ENCODE measurements around the gene ZMYND11.

ZMYND11 gene

GRCh38 chr10:235915-236314 lies 100.7 kb downstream of the ZMYND11 start:
- no peaks in the 10 kb centered on the region for H3K9me2 ChIP-seq (replicated peaks; ENCODE audit: control insufficient read depth, low read length)
- no peaks in the 10 kb centered on the region for H3F3A ChIP-seq (ENCODE audit: control insufficient read depth, insufficient read depth)
- peaks cover 24% of the 10 kb centered on the region for H3K4me1 ChIP-seq (ENCODE audit: control insufficient read depth, low read length)
- no peaks in the 10 kb centered on the region for H3K9me3 ChIP-seq (ENCODE audit: control insufficient read depth, insufficient read depth, low read length)
- no peak overlapping the region for H3K4me2 ChIP-seq (ENCODE audit: low read length)
- H4K20me1 ChIP-seq (ENCODE audit: control insufficient read depth, insufficient read depth, low read depth, low read length), result no peaks in the 10 kb centered on the region
- H3K36me3 ChIP-seq (ENCODE audit: control insufficient read depth, low read length), result no peaks in the 10 kb centered on the region
- no peaks in the 10 kb centered on the region for H3K79me2 ChIP-seq (ENCODE audit: control insufficient read depth, low read length)
- no peaks in the 10 kb centered on the region for H3K27me3 ChIP-seq (ENCODE audit: control insufficient read depth, low read length)
- TF ChIP-seq EZH2phosphoT487 (IDR thresholded peaks at IDR 0.05; ENCODE audit: borderline replicate concordance, low read length) (no peak), CTCF (IDR thresholded peaks at IDR 0.05; ENCODE audit: low read depth, low read length, poor library complexity, severe bottlenecking) (no peak)
- H3K27ac ChIP-seq (ENCODE audit: low read depth, low read length), result no peak overlapping the region
- no peak overlapping the region for H3K4me3 ChIP-seq (ENCODE audit: low read length)

GRCh38 chr10:239109-239508 lies 103.9 kb downstream of the ZMYND11 start:
- H3K27me3 ChIP-seq (ENCODE audit: control insufficient read depth, low read length), result no peaks in the 10 kb centered on the region
- H3F3A ChIP-seq (ENCODE audit: control insufficient read depth, insufficient read depth), result no peaks in the 10 kb centered on the region
- no peaks in the 10 kb centered on the region for H3K79me2 ChIP-seq (ENCODE audit: control insufficient read depth, low read length)
- H3K4me2 ChIP-seq (ENCODE audit: low read length), result no peak overlapping the region
- no peak overlapping the region for H3K4me3 ChIP-seq (ENCODE audit: low read length)
- H3K9me3 ChIP-seq (ENCODE audit: control insufficient read depth, insufficient read depth, low read length), result no peaks in the 10 kb centered on the region
- H3K9me2 ChIP-seq (replicated peaks; ENCODE audit: control insufficient read depth, low read length), result no peaks in the 10 kb centered on the region
- no peaks in the 10 kb centered on the region for H4K20me1 ChIP-seq (ENCODE audit: control insufficient read depth, insufficient read depth, low read depth, low read length)
- H3K4me1 ChIP-seq (ENCODE audit: control insufficient read depth, low read length), result peaks cover 15% of the 10 kb centered on the region
- TF ChIP-seq EZH2phosphoT487 (IDR thresholded peaks at IDR 0.05; ENCODE audit: borderline replicate concordance, low read length) (no peak), CTCF (IDR thresholded peaks at IDR 0.05; ENCODE audit: low read depth, low read length, poor library complexity, severe bottlenecking) (peak; percentile 38)
- no peaks in the 10 kb centered on the region for H3K36me3 ChIP-seq (ENCODE audit: control insufficient read depth, low read length)
- no peak overlapping the region for H3K27ac ChIP-seq (ENCODE audit: low read depth, low read length)

GRCh38 chr10:241451-241850 lies 106.2 kb downstream of the ZMYND11 start:
- TF ChIP-seq EZH2phosphoT487 (IDR thresholded peaks at IDR 0.05; ENCODE audit: borderline replicate concordance, low read length) (no peak), CTCF (IDR thresholded peaks at IDR 0.05; ENCODE audit: low read depth, low read length, poor library complexity, severe bottlenecking) (no peak)
- Histone ChIP-seq H3K36me3 (ENCODE audit: control insufficient read depth, low read length) (no peaks in the 10 kb centered on the region), H4K20me1 (ENCODE audit: control insufficient read depth, insufficient read depth, low read depth, low read length) (no peaks in the 10 kb centered on the region), H3K27me3 (ENCODE audit: control insufficient read depth, low read length) (no peaks in the 10 kb centered on the region), H3K4me3 (ENCODE audit: low read length) (no peak overlapping the region), H3K79me2 (ENCODE audit: control insufficient read depth, low read length) (no peaks in the 10 kb centered on the region), H3K4me1 (ENCODE audit: control insufficient read depth, low read length) (peaks cover 8% of the 10 kb centered on the region), H3K27ac (ENCODE audit: low read depth, low read length) (no peak overlapping the region), H3K9me2 (replicated peaks; ENCODE audit: control insufficient read depth, low read length) (no peaks in the 10 kb centered on the region), H3K4me2 (ENCODE audit: low read length) (no peak overlapping the region), H3K9me3 (ENCODE audit: control insufficient read depth, insufficient read depth, low read length) (no peaks in the 10 kb centered on the region), H3F3A (ENCODE audit: control insufficient read depth, insufficient read depth) (no peaks in the 10 kb centered on the region)
